ENCODE results near the gene FIBCD1.

The FIBCD1 gene

GRCh38 chr9:130979591-130980385 lies 40.7 kb upstream of the FIBCD1 start:
- no peaks in the 10 kb centered on the region for H3K4me1 Mint-ChIP-seq
- no peaks in the 10 kb centered on the region for H3K36me3 Mint-ChIP-seq
- no peak for ATAC-seq
- no peak overlapping the region for H3K27ac Mint-ChIP-seq
- peaks cover 11% of the 10 kb centered on the region for H3K27me3 Mint-ChIP-seq
- no peaks in the 10 kb centered on the region for H3K9me3 Mint-ChIP-seq
- no peak overlapping the region for H3K4me3 Mint-ChIP-seq

DNA sequence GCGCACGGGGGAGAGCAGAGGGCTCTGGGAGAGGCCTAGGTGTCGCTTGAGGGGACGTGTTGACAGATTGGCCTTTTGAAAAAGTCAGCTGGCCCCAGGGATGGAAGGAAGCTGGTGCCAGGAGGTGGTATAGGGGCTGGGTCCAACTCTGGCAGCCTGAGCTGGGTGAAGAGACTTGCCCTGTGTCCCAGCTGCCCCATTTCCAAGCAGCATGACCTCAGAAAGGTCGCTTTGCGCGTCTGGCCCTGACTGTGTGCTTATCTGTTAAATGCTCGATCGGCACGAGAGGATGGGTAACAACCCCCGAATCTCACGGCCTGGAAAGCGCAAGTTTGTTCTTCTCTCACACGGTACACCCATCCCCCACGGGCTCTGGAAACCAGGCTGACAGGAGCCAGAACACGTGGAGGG lies 38.8 kb upstream of the FIBCD1 start:
- H3K9me3 Mint-ChIP-seq, result no peaks in the 10 kb centered on the region
- H3K4me3 Mint-ChIP-seq, result no peak overlapping the region
- no peak overlapping the region for H3K27ac Mint-ChIP-seq
- peaks cover 29% of the 10 kb centered on the region for H3K27me3 Mint-ChIP-seq
- H3K4me1 Mint-ChIP-seq, result no peaks in the 10 kb centered on the region
- no peak for ATAC-seq
- H3K36me3 Mint-ChIP-seq, result no peaks in the 10 kb centered on the region

DNA sequence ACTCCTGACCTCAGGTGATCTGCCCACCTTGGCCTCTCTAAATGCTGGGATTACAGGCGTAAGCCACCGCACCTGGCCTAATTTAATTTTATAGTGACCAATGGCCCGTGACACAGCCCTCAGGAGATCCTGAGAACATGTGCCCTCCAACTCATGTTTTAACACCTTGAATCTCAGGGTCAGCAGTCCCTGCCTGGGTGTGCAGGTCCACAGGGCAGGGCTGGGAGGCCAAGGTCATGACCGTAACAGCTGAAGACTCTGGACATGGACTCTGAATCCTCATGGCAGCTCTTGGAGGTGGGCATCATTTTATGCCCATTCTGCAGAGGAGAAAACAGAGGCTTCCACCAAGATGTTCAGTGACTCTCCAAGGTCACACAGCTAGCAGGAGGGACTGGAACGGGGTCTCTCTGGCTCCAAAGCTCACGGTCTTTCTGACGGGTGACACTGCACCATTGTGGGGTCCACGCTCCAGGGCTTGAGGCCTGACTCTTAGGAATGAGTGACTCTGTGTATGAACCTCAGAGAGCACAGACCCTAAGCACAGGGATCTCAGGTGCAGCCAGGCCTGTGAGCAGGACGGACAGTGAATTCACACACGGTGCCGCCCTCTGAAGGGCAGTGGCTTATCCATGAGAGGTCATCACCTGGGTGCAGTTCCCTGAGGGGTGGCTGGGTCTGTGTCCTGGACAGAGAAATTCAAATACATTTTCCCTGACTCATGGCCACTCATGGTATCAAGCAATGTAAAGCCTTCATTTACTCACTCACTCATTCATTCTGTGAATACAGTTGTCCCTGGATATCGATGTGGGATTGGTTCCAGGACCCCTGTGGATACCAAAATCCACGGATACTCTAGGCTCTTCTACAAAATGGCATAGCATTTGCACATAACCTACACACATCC lies 37.1 kb upstream of the FIBCD1 start:
- no peaks in the 10 kb centered on the region for H3K4me1 Mint-ChIP-seq
- H3K36me3 Mint-ChIP-seq, result no peaks in the 10 kb centered on the region
- no peak for ATAC-seq
- H3K27me3 Mint-ChIP-seq, result peaks cover 45% of the 10 kb centered on the region
- peaks cover 3% of the 10 kb centered on the region for H3K9me3 Mint-ChIP-seq
- no peak overlapping the region for H3K4me3 Mint-ChIP-seq
- no peak overlapping the region for H3K27ac Mint-ChIP-seq

GRCh38 chr9:130975156-130975555 lies 36.1 kb upstream of the FIBCD1 start:
- peaks cover 55% of the 10 kb centered on the region for H3K27me3 Mint-ChIP-seq
- no peak overlapping the region for H3K4me3 Mint-ChIP-seq
- H3K9me3 Mint-ChIP-seq, result peaks cover 3% of the 10 kb centered on the region
- H3K4me1 Mint-ChIP-seq, result no peaks in the 10 kb centered on the region
- no peak for ATAC-seq
- no peak overlapping the region for H3K27ac Mint-ChIP-seq
- H3K36me3 Mint-ChIP-seq, result no peaks in the 10 kb centered on the region

DNA sequence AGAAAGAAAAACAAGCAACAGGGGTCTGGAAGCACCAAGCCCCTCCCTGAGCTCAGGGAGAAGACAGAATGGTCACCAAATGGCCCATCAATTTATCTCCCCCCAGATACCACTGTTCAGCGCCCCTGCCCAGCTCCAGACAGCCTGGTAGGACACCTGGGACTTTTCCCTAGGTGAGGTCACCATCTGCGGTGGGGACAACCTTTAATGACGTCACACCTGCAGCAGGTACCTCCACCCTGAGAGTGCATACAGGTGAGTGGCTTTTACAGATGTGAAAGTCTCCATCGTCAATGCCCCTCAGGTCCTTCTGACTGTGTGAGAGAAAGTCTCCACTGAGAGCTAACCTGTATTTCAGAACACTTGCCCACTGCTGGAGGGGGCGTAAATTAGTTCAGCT lies 35.6 kb upstream of the FIBCD1 start:
- Mint-ChIP-seq H3K4me3 (no peak overlapping the region), H3K36me3 (no peaks in the 10 kb centered on the region), H3K27me3 (peaks cover 55% of the 10 kb centered on the region), H3K4me1 (no peaks in the 10 kb centered on the region), H3K9me3 (peaks cover 3% of the 10 kb centered on the region), H3K27ac (no peak overlapping the region)
- ATAC-seq, result no peak

- Mint-ChIP-seq H3K27me3 (peaks cover 55% of the 10 kb centered on the region), H3K36me3 (no peaks in the 10 kb centered on the region), H3K4me1 (no peaks in the 10 kb centered on the region), H3K27ac (no peak overlapping the region), H3K9me3 (peaks cover 3% of the 10 kb centered on the region), H3K4me3 (no peak overlapping the region)
- ATAC-seq, result no peak
Measured at GRCh38 chr9:130973686-130974281, 34.7 kb upstream of the FIBCD1 start.

GRCh38 chr9:130972957-130973685 lies 34.1 kb upstream of the FIBCD1 start:
- H3K36me3 Mint-ChIP-seq, result no peaks in the 10 kb centered on the region
- no peaks in the 10 kb centered on the region for H3K4me1 Mint-ChIP-seq
- no peak overlapping the region for H3K27ac Mint-ChIP-seq
- peaks cover 55% of the 10 kb centered on the region for H3K27me3 Mint-ChIP-seq
- H3K4me3 Mint-ChIP-seq, result no peak overlapping the region
- peaks cover 3% of the 10 kb centered on the region for H3K9me3 Mint-ChIP-seq
- no peak for ATAC-seq

- Mint-ChIP-seq H3K4me3 (no peak overlapping the region), H3K27me3 (peaks cover 50% of the 10 kb centered on the region), H3K36me3 (no peaks in the 10 kb centered on the region), H3K4me1 (no peaks in the 10 kb centered on the region), H3K27ac (no peak overlapping the region), H3K9me3 (peaks cover 3% of the 10 kb centered on the region)
- no peak for ATAC-seq
Measured at GRCh38 chr9:130972277-130972956, 33.4 kb upstream of the FIBCD1 start.

DNA sequence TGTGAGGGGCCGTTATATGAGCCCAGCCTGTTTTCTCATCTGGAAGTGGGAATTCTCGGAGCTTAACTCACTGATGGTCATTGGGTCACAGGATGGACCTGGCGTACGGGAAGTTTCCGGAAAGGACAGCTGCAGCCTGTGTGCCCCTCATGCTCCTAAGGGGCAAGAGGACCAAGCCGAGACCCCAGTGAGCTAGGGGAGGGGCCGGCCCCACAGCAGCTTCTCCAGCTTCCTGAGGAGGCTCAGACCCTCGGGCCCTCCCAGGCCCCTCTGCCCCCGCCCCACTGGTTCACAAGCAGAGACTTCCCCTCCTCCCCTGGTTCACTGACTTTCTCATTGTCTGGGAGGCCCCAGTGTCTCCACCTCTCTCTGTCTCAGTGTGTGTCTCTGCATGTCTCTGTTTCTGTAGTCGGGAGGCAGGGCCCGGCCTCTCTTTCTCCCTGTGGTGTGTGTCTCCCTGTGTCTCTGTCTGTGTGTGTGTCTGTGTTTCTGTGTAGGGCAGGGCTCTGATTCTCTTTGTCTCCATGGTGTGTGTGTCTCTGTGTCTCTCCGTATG lies 32.3 kb upstream of the FIBCD1 start:
- no peaks in the 10 kb centered on the region for H3K36me3 Mint-ChIP-seq
- H3K27me3 Mint-ChIP-seq, result peaks cover 53% of the 10 kb centered on the region
- no peak overlapping the region for H3K27ac Mint-ChIP-seq
- H3K4me3 Mint-ChIP-seq, result no peak overlapping the region
- H3K4me1 Mint-ChIP-seq, result no peaks in the 10 kb centered on the region
- H3K9me3 Mint-ChIP-seq, result peaks cover 3% of the 10 kb centered on the region
- no peak for ATAC-seq

DNA sequence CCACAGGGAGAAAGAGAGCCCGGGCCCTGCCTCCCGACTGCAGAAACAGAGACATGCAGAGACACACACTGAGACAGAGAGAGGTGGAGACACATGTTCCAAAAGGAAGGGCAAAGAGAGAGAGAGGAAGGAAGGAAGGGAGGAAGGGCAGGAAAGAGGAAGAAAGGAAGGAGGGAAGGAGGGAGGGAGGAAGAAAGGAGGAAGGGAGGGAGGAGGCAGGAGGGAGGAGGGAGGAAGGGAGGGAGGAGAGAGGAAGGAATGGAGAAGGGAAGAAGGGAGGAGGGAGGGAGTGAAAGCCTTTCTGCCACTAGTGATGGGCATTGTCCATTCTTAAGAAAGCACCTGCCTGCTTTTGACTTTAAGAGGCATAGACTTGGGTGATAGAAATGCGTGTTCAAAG lies 31.8 kb upstream of the FIBCD1 start:
- Mint-ChIP-seq H3K4me3 (no peak overlapping the region), H3K4me1 (no peaks in the 10 kb centered on the region), H3K36me3 (no peaks in the 10 kb centered on the region), H3K27ac (no peak overlapping the region), H3K9me3 (peaks cover 3% of the 10 kb centered on the region), H3K27me3 (peaks cover 53% of the 10 kb centered on the region)
- ATAC-seq, result no peak

DNA sequence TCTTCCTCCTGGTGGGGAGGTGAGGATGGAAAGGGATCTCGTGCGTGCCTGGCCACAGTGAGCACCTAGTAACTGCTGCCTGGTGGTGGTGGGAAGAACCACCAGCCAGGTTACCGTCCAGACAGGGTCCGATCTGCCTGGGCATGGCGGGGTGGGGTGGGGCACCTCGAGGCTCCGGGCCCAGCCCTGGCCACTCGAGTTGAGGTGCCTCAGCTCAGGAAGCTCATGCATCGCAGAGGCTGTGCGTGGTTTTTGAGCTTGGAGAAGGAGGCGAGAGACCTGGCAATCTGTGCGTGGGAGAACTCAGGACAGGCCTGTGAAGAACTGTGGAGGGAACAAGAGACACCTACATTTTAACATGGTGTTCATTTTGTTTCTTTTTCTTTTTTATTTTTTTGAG lies 31.0 kb upstream of the FIBCD1 start:
- ATAC-seq, result no peak
- peaks cover 53% of the 10 kb centered on the region for H3K27me3 Mint-ChIP-seq
- H3K4me1 Mint-ChIP-seq, result no peaks in the 10 kb centered on the region
- peaks cover 3% of the 10 kb centered on the region for H3K9me3 Mint-ChIP-seq
- H3K4me3 Mint-ChIP-seq, result no peak overlapping the region
- H3K36me3 Mint-ChIP-seq, result no peaks in the 10 kb centered on the region
- H3K27ac Mint-ChIP-seq, result no peak overlapping the region

DNA sequence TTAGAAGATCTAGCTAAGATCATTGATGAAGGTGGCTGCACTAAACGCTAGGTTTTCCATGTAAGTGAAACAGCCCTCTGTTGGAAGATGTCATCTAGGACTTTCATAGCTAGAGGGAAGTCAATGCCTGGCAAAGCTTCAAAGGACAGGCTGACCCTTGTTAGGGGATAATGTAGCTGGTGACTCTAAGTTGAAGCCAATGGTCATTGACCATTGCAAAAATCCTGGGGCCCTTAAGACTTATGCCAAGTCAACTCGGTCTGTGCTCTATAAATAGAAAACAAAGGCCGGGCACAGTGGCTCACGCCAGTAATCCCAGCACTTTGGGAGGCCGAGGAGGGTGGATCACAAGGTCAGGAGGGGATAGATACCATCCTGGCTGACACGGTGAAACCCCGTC lies 26.6 kb upstream of the FIBCD1 start:
- Mint-ChIP-seq H3K36me3 (peaks cover 6% of the 10 kb centered on the region), H3K27me3 (peaks cover 25% of the 10 kb centered on the region), H3K27ac (no peak overlapping the region), H3K4me1 (no peaks in the 10 kb centered on the region), H3K9me3 (no peaks in the 10 kb centered on the region), H3K4me3 (no peak overlapping the region)
- ATAC-seq, result no peak

DNA sequence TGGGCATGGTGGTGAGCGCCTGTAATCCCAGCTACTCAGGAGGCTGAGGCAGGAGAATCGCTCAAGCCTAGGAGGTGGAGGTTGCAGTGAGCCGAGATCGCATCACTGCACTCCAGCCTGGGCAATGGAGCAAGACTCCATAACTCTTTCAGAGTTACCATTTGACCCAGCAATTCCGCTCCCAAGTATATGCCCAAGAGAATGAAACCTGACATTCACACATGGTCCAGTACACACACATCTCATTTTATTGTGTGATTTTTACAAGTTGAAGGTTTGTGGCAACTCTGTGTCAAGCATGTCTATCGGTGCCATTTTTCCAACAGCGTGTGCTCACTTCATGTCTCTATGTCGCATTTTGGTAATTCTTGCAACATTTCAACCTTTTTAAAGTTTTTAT lies 24.9 kb upstream of the FIBCD1 start:
- Mint-ChIP-seq H3K4me1 (no peaks in the 10 kb centered on the region), H3K9me3 (peaks cover 1% of the 10 kb centered on the region), H3K27me3 (peaks cover 20% of the 10 kb centered on the region), H3K36me3 (peaks cover 6% of the 10 kb centered on the region), H3K4me3 (no peak overlapping the region), H3K27ac (no peak overlapping the region)
- no peak for ATAC-seq

- ATAC-seq, result no peak
Measured at GRCh38 chr9:130963337-130963908, 24.4 kb upstream of the FIBCD1 start.

More at GRCh38 chr9:130963337-130963908, 24.4 kb upstream of the FIBCD1 start:
- no peak overlapping the region for H3K27ac Mint-ChIP-seq
- peaks cover 6% of the 10 kb centered on the region for H3K36me3 Mint-ChIP-seq
- H3K4me3 Mint-ChIP-seq, result no peak overlapping the region
- peaks cover 6% of the 10 kb centered on the region for H3K9me3 Mint-ChIP-seq
- H3K27me3 Mint-ChIP-seq, result peaks cover 20% of the 10 kb centered on the region
- H3K4me1 Mint-ChIP-seq, result no peaks in the 10 kb centered on the region

All from stimulated activated memory B cell treated with anti-CD40 and anti-IgM and Interleukin-4, amounts not matched to agents 10 μg/mL and 1 μg/mL and 100 μg/mL, for 72 hours (primary cell).